ENCODE data around the gene NTM.
"Not testable (repeated sequence)": the region's sequence is repeated elsewhere in the genome, so short reads cannot be mapped to it uniquely, and the experiment has no call there.

NTM gene

GRCh38 chr11:132315696-132316095 lies 945.3 kb downstream of the NTM start:
- no peak for DNase-seq

DNA sequence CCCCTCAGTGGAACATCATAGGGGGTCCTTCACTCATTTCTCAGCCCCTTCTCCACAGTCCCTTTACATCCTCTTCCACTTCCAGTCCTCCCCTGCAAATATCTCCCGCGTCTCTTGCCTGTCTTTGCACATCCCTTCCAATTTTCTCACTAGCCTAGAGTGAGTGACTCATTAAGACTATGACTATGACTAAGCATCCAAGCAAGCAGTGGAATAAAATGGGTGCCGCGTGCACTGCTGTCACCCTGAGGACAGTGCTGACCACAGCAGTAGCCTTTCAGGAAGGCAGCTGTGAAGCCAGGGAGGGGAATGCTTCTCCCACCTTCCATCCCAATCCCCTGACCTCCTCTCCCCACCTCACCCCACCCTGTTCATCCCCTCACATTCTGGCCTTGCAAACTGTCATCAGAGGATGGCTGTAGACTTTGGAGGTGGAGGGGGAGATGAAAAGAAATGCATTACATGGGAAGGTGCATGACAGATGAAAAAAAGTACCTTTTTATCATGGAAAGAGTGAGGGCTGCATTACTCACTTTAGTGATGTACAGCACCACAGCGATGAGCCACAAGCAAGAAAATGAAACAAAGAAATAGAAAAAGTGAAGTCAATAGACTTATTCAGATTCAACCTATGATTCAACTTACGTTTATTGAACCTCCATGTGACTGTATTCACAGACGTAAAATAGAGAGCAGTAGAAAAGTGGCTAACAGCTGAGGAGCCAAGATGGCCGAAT lies 948.2 kb downstream of the NTM start:
- no peak for DNase-seq

DNA sequence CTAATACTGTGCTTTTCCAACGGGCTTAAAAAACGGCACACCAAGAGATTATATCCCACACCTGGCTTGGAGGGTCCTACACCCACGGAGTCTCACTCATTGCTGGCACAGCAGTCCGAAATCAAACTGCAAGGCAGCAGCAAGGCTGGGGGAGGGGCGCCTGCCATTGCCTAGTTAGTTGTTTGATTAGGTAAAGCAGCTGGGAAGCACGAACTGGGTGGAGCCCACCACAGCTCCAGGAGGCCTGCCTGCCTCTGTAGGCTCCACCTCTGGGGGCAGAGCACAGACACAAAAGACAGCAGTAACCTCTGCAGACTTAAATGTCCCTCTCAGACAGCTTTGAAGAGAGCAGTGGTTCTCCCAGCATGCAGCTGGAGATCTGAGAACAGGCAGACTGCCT lies 949.0 kb downstream of the NTM start:
- not testable (repeated sequence) for DNase-seq

DNA sequence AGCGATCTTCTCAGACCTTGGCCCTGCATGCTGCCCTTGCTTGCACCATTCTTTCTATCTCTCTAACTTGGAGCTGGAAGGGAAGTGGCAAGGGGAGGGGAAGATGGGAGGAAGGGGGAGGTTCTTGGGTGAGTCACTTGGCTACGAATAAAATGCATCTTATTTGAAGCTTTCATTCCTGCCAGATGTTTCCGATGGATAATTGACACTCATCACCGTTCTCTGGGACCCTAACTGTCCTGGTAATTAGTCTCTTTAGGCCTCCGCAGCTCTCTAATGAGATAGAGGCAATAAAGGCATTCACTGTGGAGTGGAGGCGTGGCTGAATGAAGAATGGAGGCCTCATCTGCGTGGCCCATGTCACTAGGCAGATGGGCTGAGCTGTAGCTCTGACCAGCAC lies 960.1 kb downstream of the NTM start:
- DNase-seq = no peak

DNA sequence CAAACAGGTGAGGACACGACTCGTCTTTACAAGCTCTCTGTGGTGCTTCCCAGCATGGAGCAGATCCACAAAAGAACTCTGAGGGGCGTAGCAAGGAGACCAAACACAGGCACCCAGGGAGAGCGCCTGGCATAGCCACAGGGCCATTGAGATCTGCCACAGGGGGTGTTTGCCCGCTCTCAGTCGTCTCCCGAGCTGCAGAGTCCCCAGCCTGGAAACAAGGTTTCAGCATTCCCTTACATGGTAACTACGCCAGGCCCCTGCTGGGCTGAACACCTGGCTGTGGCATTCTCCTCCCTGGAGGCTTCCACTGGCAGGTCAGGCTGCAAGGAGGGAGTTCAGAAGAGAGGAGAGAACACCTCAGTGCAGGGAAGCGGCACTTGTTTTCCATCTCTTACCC lies 962.1 kb downstream of the NTM start:
- DNase-seq = no peak

- DNase-seq = no peak
These were observed 964.4 kb downstream of the NTM start for GRCh38 chr11:132334769-132335280.

- DNase-seq = no peak
These were observed 964.9 kb downstream of the NTM start for GRCh38 chr11:132335311-132335710.

DNA sequence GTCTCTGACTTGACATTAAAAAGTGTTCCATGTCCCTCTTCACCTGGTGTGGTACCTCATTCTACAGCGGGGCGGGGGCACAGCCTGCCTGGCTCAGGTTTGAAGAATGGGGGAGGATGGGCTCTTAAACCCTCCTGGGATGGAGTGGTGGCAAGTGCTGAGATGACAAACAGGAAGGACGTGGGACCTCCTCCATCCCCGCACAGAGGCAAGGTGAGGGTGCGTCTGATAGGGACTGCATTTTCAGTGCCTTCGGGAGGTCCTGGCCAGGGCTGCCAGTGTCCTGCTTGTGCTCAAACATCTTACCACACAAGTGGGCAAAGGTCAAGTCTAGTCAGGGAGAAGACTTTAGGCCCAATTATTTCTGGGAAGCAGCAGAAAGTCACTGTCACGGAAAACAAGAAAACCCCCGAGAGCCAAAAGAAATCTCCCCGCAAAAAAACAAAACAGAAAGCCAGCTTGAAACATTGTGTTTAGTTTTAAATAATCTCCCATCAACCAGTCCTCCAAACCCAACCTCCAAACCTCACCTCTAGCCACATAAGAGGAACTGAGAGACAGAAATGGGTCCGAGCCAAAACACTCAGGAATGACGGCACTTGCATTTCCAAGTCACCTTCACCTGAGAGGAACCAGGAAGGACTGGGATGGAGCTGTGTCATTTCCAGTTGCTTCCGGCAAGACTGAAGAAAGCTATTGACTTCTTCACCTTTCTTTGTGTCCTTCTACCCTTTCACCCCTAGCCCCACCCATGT lies 966.5 kb downstream of the NTM start:
- DNase-seq = no peak

- DNase-seq = no peak
These were observed 967.5 kb downstream of the NTM start for GRCh38 chr11:132337819-132338416.

- DNase-seq = no peak
These were observed 972.0 kb downstream of the NTM start for GRCh38 chr11:132342408-132342807.

- DNase-seq = no peak
These were observed 973.2 kb downstream of the NTM start for GRCh38 chr11:132343445-132344175.

DNA sequence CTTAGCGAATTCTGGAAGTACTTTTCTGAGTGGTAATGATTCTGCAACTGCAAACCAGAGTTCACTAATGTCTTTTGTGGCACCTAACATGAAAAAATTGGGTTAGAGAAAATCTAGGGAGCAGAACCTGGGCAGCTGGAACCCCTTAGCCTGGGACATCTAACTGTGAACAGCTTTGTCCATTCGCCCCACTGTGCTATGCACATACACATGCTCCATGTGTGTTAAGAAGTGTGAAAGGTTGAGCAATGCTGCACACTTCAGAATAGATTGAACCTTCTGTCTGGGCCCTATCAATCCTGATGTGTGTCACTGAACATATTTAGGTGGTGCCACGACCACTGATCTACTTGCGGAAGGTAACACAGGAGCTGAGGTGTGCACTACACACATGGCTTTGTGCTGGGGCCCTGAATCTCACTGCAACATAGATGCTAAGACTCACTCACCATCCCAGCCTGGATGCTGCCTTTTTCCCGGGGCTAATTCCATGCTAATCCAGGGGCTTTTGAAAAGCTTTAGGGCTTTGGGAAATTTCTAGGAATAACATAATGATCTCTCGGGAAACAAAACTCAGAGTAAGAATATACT lies 976.2 kb downstream of the NTM start:
- no peak for DNase-seq

DNA sequence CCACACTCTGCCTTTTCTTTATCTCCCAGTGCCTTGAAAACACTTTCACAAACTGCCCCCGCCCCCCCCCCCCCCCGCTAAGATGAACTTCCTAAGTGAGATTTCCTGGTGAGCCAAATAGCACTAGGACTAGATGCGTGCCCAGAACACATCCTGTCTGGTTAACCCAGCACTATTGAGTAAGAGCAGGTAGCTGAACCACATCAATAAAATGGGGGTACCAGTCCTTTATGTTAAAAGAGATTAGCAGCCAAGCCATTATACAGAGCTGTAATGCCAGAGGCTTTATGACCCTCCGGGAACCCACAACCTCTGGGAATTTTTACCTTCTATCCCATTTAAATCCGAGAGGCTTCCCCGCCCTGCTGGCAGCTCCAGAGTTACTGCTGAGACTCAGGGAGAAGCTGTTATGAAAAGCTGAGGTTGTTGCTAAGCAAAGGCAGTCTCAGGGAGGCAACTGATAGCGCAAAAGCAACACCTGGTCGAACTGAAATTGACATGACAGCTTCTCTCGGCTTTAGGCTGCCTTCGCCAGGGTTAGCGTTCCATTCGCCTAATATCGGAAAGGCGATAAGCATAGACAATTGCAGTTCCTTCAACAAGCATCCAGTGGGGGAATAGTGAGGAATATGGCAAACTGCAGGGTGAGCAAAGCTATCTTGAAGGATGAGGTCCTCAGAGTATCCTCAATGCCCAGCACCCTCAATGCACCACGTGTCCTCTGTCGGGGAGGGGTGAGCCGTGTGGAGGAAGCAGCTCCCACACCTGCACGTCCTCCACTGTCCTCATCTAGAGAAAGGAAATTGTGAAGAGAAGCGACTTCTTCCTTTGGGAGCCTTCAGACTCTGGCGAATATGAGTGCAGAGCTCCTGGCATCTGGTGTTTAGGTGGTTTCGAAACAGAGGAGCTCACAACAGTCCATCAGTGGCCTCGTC lies 977.0 kb downstream of the NTM start:
- no peak for DNase-seq

DNA sequence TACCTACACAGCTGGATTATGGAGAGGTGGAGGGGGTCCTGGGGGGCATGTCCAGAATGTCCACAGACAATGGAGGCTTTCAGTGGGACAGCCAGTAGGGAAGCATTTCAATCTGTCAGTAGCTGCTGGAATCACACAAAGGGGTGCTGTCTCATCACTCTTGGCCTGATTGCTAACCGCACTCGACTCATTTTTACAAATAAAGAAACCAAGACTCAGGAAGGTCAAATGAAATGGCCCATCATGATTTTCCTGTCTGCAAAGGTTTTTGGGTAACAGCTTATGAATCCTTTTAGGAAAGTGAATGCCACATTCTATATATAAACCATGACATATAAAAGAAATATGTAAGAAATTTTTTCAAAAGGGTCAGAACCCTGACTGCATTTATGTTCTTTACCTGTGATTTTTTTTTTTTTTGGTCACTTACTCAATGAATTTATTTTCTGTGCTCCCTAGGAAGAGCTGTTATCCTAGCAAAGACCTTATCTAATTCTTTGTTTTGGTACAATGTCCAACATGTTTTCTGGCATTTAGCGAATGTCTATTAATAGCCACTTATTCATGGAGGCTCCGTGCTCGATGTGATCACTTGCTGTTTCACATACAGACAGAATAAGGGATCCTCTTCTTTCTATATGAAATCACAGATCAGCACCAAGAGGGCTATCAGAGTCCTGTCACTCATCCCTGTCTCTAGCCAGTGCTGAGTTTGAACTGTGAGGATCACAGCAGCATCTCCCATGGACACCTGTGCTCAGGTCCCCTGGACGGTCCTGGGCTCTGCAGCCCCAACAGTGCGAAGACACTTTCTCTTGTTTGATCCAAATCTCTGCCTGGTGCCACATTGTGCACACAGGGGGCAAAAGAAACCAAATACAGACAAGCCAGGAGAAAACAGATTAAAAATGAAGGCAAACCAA lies 979.7 kb downstream of the NTM start:
- DNase-seq = no peak

DNA sequence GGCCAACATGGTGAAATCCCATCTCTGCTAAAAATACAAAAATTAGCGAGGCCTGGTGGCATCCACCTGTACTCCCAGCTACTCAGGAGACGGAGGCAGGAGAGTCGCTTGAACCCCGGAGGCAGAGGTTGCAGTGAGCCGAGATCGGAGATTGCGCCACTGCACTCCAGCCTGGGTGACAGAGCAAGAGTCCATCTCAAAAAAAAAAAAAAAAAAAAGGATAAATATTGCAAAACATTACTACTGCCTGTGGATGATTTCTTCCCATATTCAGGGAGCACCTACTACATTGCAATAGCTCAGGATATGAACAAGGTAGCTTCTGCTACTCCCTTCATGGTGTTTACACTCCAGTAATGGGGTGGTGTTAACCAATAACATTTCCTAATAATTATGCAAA lies 980.6 kb downstream of the NTM start:
- no peak for DNase-seq

DNA sequence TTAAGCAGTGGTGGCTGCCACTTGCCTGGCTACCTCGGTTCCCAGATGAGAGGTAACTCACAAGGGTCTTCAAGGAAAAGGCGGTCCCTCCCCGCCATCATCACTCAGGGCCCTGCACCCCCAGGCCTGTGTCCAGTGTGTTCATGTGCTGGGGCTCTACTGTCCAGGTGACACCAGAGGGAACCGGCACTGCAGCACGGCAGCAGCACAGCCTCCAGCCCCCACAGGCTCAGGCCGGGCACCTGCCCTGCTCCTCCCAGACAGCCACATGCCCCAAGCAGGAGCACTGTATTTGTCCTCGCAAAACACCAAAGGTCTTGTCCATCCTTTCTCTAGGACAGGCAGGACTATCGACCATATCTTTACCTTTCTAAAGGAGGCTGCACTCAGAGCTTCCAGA lies 982.1 kb downstream of the NTM start:
- DNase-seq = no peak

DNA sequence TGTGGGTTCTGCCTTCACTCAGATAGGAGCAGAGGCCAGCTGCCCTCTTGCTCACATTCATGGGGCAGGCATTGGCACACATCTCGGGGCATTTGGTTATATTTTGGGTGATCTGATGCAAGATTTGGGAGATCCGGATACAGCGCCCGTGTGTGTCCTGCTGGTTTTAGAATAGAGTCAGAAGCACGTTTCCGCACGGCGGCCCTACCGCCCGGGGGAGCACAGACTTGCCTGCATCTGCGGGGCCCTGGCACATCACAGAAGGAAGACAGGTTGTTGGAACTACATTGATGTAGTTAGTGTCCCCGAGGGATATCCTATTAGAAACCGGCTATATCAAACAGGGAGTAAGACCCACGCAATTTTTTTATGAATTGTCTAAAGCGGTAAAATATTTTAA lies 982.8 kb downstream of the NTM start:
- DNase-seq = no peak

- peak; percentile 20 for DNase-seq
These were observed 987.6 kb downstream of the NTM start for GRCh38 chr11:132357811-132358572.

- no peak for DNase-seq
These were observed 988.1 kb downstream of the NTM start for GRCh38 chr11:132358573-132358953.
